Fibroblast of lung (primary cell): ENCODE measurements around the gene HCN2. TPM values are rescaled to one million over a fixed set of nuclear protein-coding genes. Genes with fewer than 3 reads are reported as not detected.

Source experiments
- DNase-seq, 2 donors: peaks; one replicate each; pipeline versions ENCODE4 v3.0.0 to v3.0.0-alpha.2; 2010; ENCODE audit warnings: low read depth in 2 of 2
- H2AFZ ChIP-seq: 2 replicates; pipeline ENCODE4 v1.5.1; 2012; ENCODE audit warnings: low read length, control low read depth, inconsistent platforms
- H3K27ac ChIP-seq: 2 replicates; pipeline ENCODE4 v1.5.1; 2011; ENCODE audit warnings: low read length, control low read depth; ENCODE audit not compliant: insufficient read depth
- H3K27me3 ChIP-seq: 2 replicates; pipeline ENCODE4 v1.5.1; 2011; ENCODE audit warnings: mild to moderate bottlenecking, low read length; ENCODE audit not compliant: control insufficient read depth, insufficient read depth
- H3K36me3 ChIP-seq: 2 replicates; pipeline ENCODE4 v1.5.1; 2011; ENCODE audit warnings: low read length; ENCODE audit not compliant: control insufficient read depth, insufficient read depth
- H3K4me1 ChIP-seq: 2 replicates; pipeline ENCODE4 v1.5.1; 2011; ENCODE audit warnings: low read length; ENCODE audit not compliant: control insufficient read depth, insufficient read depth; ENCODE audit errors: extremely low read depth
- H3K4me2 ChIP-seq: 2 replicates; pipeline ENCODE4 v1.5.1; 2011; ENCODE audit warnings: low read length, control low read depth; ENCODE audit not compliant: insufficient read depth; ENCODE audit errors: extremely low read depth
- H3K4me3 ChIP-seq, 4 experiments: fragments of 200-600 bp in 1 of 4; sonication (generic) in 1 of 4; replicated peaks in 1 of 4; 2 replicates each; pipeline ENCODE4 v1.5.1; 2011 to 2016; ENCODE audit warnings: low read length in 4 of 4, low read depth in 3 of 4, mild to moderate bottlenecking in 3 of 4, control low read depth in 2 of 4, inconsistent platforms in 1 of 4, mixed read lengths in 1 of 4; ENCODE audit not compliant: insufficient read depth in 1 of 4; ENCODE audit errors: control extremely low read depth in 1 of 4
- H3K79me2 ChIP-seq: 2 replicates; pipeline ENCODE4 v1.5.1; 2012; ENCODE audit warnings: mild to moderate bottlenecking, low read length, inconsistent platforms; ENCODE audit not compliant: control insufficient read depth, insufficient read depth
- H3K9ac ChIP-seq: 2 replicates; pipeline ENCODE4 v1.5.1; 2011; ENCODE audit warnings: mild to moderate bottlenecking, low read length, control low read depth; ENCODE audit not compliant: insufficient read depth
- H3K9me3 ChIP-seq: 2 replicates; pipeline ENCODE4 v1.5.1; 2012; ENCODE audit warnings: low read depth, low read length; ENCODE audit not compliant: control insufficient read depth, insufficient read depth
- H4K20me1 ChIP-seq: 2 replicates; pipeline ENCODE4 v1.5.1; 2011; ENCODE audit warnings: low read length; ENCODE audit not compliant: control insufficient read depth, insufficient read depth; ENCODE audit errors: extremely low read depth
- CTCF ChIP-seq, 2 donors: IDR thresholded peaks in 1 of 2; conservative IDR thresholded peaks in 1 of 2; 1 replicate in 1 of 2; 2 replicates in 1 of 2; pipeline ENCODE4 v1.5.1; 2011 to 2012; ENCODE audit warnings: low read length in 2 of 2, control low read depth in 1 of 2, inconsistent platforms in 1 of 2, low read depth in 1 of 2, mild to moderate bottlenecking in 1 of 2
- EZH2 ChIP-seq: IDR thresholded peaks from 2 replicates; pipeline ENCODE4 v1.5.1; 2012; ENCODE audit warnings: low read length, control low read depth, mild to moderate bottlenecking; ENCODE audit errors: missing control alignments
- polyA plus RNA-seq, 2 donors: library from polyadenylated mRNA; depleted of rRNA in 1 of 2; stranded (reverse) in 1 of 2; unstranded in 1 of 2; fragments of >200 nt; gene quantifications; 2 replicates each; pipeline ENCODE4 v1.2.1, GENCODE V29; 2011 to 2012; ENCODE audit warnings: missing spikeins in 1 of 2
- total RNA-seq: library from RNA; depleted of rRNA; stranded (reverse); fragments of >200 nt; gene quantifications from 2 replicates; pipeline ENCODE4 v1.2.1, GENCODE V29; 2014

The HCN2 gene
- total and polyA plus RNA-seq, 2 donors (not counting 1 experiment from before 2014, with no cell fraction given), result 0.49 to 0.50 TPM

GRCh38 chr19:590750-591098 is 1.0 kb downstream of the HCN2 start:
- H3K4me3 ChIP-seq, result no peak overlapping the region
- no peaks in the 10 kb centered on the region for H3K36me3 ChIP-seq
- H2AFZ ChIP-seq, result no peak overlapping the region
- no peak overlapping the region for H3K4me2 ChIP-seq
- DNase-seq, result no peak
- H4K20me1 ChIP-seq, result no peaks in the 10 kb centered on the region
- no peaks in the 10 kb centered on the region for H3K9me3 ChIP-seq
- H3K9ac ChIP-seq, result no peak overlapping the region
- H3K27me3 ChIP-seq, result peaks cover 6% of the 10 kb centered on the region
- H3K27ac ChIP-seq, result no peak overlapping the region
- no peaks in the 10 kb centered on the region for H3K4me1 ChIP-seq
- TF ChIP-seq CTCF (conservative IDR thresholded peaks at IDR 0.05 in 1 of 2, IDR thresholded peaks at IDR 0.05 in 1 of 2; ENCODE audit: low read depth in 1 of 2, low read length in 2 of 2) (no peak), EZH2 (peak; percentile 9)
- no peaks in the 10 kb centered on the region for H3K79me2 ChIP-seq

GRCh38 chr19:591099-591958 is 1.6 kb downstream of the HCN2 start:
- no peak for DNase-seq
- H3K27me3 ChIP-seq, result peaks cover 6% of the 10 kb centered on the region
- H2AFZ ChIP-seq, result no peak overlapping the region
- no peak overlapping the region for H3K9ac ChIP-seq
- H3K4me3 ChIP-seq, result no peak overlapping the region
- no peak overlapping the region for H3K4me2 ChIP-seq
- H3K36me3 ChIP-seq, result no peaks in the 10 kb centered on the region
- no peak overlapping the region for H3K27ac ChIP-seq
- no peaks in the 10 kb centered on the region for H3K79me2 ChIP-seq
- no peaks in the 10 kb centered on the region for H3K9me3 ChIP-seq
- H4K20me1 ChIP-seq, result no peaks in the 10 kb centered on the region
- TF ChIP-seq EZH2 (no peak), CTCF (conservative IDR thresholded peaks at IDR 0.05 in 1 of 2, IDR thresholded peaks at IDR 0.05 in 1 of 2; ENCODE audit: low read depth in 1 of 2, low read length in 2 of 2) (no peak)
- H3K4me1 ChIP-seq, result no peaks in the 10 kb centered on the region

- Histone ChIP-seq H3K27me3 (peaks cover 6% of the 10 kb centered on the region), H3K9me3 (no peaks in the 10 kb centered on the region), H3K4me1 (no peaks in the 10 kb centered on the region), H3K79me2 (no peaks in the 10 kb centered on the region), H3K4me3 (no peak overlapping the region), H4K20me1 (no peaks in the 10 kb centered on the region), H3K27ac (no peak overlapping the region), H2AFZ (no peak overlapping the region), H3K4me2 (no peak overlapping the region), H3K9ac (no peak overlapping the region), H3K36me3 (no peaks in the 10 kb centered on the region)
- DNase-seq, result no peak
- TF ChIP-seq EZH2, result no peak
- no peak for TF ChIP-seq CTCF (conservative IDR thresholded peaks at IDR 0.05 in 1 of 2, IDR thresholded peaks at IDR 0.05 in 1 of 2; ENCODE audit: low read depth in 1 of 2, low read length in 2 of 2)
Measured at GRCh38 chr19:592101-592500, 2.4 kb downstream of the HCN2 start.
